H9 (cell line): ENCODE data around the gene FAM53B. TPM values are rescaled to one million over a fixed set of nuclear protein-coding genes. Genes with fewer than 3 reads are reported as not detected.

Experiments used
- DNase-seq: peaks from one replicate; pipeline ENCODE4 v3.0.0-alpha.2; 2017
- H2AFZ ChIP-seq: one replicate; pipeline ENCODE4 v1.6.1; 2013; ENCODE audit warnings: mild to moderate bottlenecking, low read length, control low read depth, moderate library complexity
- H2AK5ac ChIP-seq: 2 replicates; pipeline ENCODE4 v1.6.1; 2013; ENCODE audit warnings: low read length, control low read depth, mixed read lengths; ENCODE audit not compliant: insufficient read length
- H2BK120ac ChIP-seq: one replicate; pipeline ENCODE4 v1.6.1; 2013; ENCODE audit warnings: low read depth, mild to moderate bottlenecking, low read length, control low read depth, inconsistent platforms; ENCODE audit not compliant: poor library complexity, severe bottlenecking
- H2BK12ac ChIP-seq: 2 replicates; pipeline ENCODE4 v1.6.1; 2013; ENCODE audit warnings: low read length, control low read depth, mixed read lengths, low read depth; ENCODE audit not compliant: insufficient read length
- H2BK15ac ChIP-seq: 2 replicates; pipeline ENCODE4 v1.6.1; 2013; ENCODE audit warnings: low read depth, low read length, control low read depth
- H2BK20ac ChIP-seq: one replicate; pipeline ENCODE4 v1.6.1; 2013; ENCODE audit warnings: low read depth, mild to moderate bottlenecking, low read length, control low read depth, inconsistent platforms; ENCODE audit not compliant: poor library complexity, severe bottlenecking
- H2BK5ac ChIP-seq: 2 replicates; pipeline ENCODE4 v1.6.1; 2013; ENCODE audit warnings: low read length, control low read depth, mixed read lengths; ENCODE audit not compliant: insufficient read length
- H3K14ac ChIP-seq: 2 replicates; pipeline ENCODE4 v1.6.1; 2013; ENCODE audit warnings: low read length, control low read depth; ENCODE audit not compliant: insufficient read depth
- H3K18ac ChIP-seq: 2 replicates; pipeline ENCODE4 v1.6.1; 2013; ENCODE audit warnings: low read depth, mild to moderate bottlenecking, mixed read lengths, low read length, control low read depth; ENCODE audit not compliant: insufficient read length
- H3K23ac ChIP-seq: 2 replicates; pipeline ENCODE4 v1.6.1; 2013; ENCODE audit warnings: low read length, control low read depth, mixed read lengths, low read depth; ENCODE audit not compliant: insufficient read length
- H3K23me2 ChIP-seq: 2 replicates; pipeline ENCODE4 v1.6.1; 2013; ENCODE audit warnings: low read depth, mild to moderate bottlenecking, mixed read lengths, low read length, control low read depth; ENCODE audit not compliant: insufficient read length, poor library complexity, severe bottlenecking
- H3K27ac ChIP-seq: 2 replicates; pipeline ENCODE4 v1.5.1; 2013; ENCODE audit warnings: low read length, control low read depth, mixed read lengths, low read depth; ENCODE audit not compliant: insufficient read length
- H3K27me3 ChIP-seq: 2 replicates; pipeline ENCODE4 v1.6.1; 2013; ENCODE audit warnings: low read length, control low read depth, inconsistent platforms; ENCODE audit not compliant: insufficient read depth
- H3K4ac ChIP-seq: 2 replicates; pipeline ENCODE4 v1.6.1; 2013; ENCODE audit warnings: low read depth, mild to moderate bottlenecking, control low read depth, inconsistent platforms, low read length, moderate library complexity
- H3K4me1 ChIP-seq: 2 replicates; pipeline ENCODE4 v1.6.1; 2013; ENCODE audit warnings: low read length, control low read depth, inconsistent platforms; ENCODE audit not compliant: insufficient read depth
- H3K4me2 ChIP-seq: 2 replicates; pipeline ENCODE4 v1.6.1; 2013; ENCODE audit warnings: low read length, control low read depth, mixed read lengths; ENCODE audit not compliant: insufficient read length, insufficient read depth
- H3K56ac ChIP-seq: 2 replicates; pipeline ENCODE4 v1.6.1; 2013; ENCODE audit warnings: low read depth, mild to moderate bottlenecking, mixed read lengths, low read length, control low read depth; ENCODE audit not compliant: insufficient read length
- H3K79me1 ChIP-seq: 2 replicates; pipeline ENCODE4 v1.6.1; 2013; ENCODE audit warnings: low read depth, mild to moderate bottlenecking, moderate library complexity, low read length, control low read depth, inconsistent platforms; ENCODE audit not compliant: insufficient read depth, poor library complexity, severe bottlenecking
- H3K79me2 ChIP-seq: 2 replicates; pipeline ENCODE4 v1.6.1; 2013; ENCODE audit warnings: low read length, control low read depth, inconsistent platforms; ENCODE audit not compliant: insufficient read depth
- H3K9ac ChIP-seq: 2 replicates; pipeline ENCODE4 v1.6.1; 2013; ENCODE audit warnings: low read length, control low read depth, mixed read lengths; ENCODE audit not compliant: insufficient read length; ENCODE audit errors: extremely low read depth
- H3K9me3 ChIP-seq: one replicate; pipeline ENCODE4 v1.6.1; 2013; ENCODE audit warnings: low read depth, low read length, inconsistent platforms; ENCODE audit not compliant: control insufficient read depth
- H3T11ph ChIP-seq: one replicate; pipeline ENCODE4 v1.6.1; 2013; ENCODE audit warnings: mild to moderate bottlenecking, low read length, control low read depth, inconsistent platforms
- H4K20me1 ChIP-seq: one replicate; pipeline ENCODE4 v1.6.1; 2013; ENCODE audit not compliant: control insufficient read depth, insufficient read length, insufficient read depth
- H4K5ac ChIP-seq: 2 replicates; pipeline ENCODE4 v1.6.1; 2013; ENCODE audit warnings: low read depth, mild to moderate bottlenecking, mixed read lengths, low read length, control low read depth; ENCODE audit not compliant: insufficient read length
- H4K8ac ChIP-seq: replicated peaks from 2 replicates; pipeline ENCODE4 v1.6.1; 2013; ENCODE audit warnings: low read length, control low read depth, mixed read lengths, low read depth; ENCODE audit not compliant: insufficient read length
- H4K91ac ChIP-seq: 2 replicates; pipeline ENCODE4 v1.6.1; 2013; ENCODE audit warnings: low read depth, mild to moderate bottlenecking, moderate library complexity, mixed read lengths, low read length, control low read depth; ENCODE audit not compliant: insufficient read length
- H3K27ac Mint-ChIP-seq, 3 experiments: 2 replicates in 2 of 3; 3 replicates in 1 of 3; pipeline ENCODE4 v1.8.0; 2020 to 2021; ENCODE audit warnings: mixed read lengths in 3 of 3, mild to moderate bottlenecking in 1 of 3, moderate library complexity in 1 of 3
- H3K27me3 Mint-ChIP-seq: 2 replicates; pipeline ENCODE4 v1.8.0; 2021; ENCODE audit warnings: low read depth, mild to moderate bottlenecking, moderate library complexity, mixed read lengths
- H3K36me3 Mint-ChIP-seq, 3 experiments: 2 replicates in 2 of 3; 3 replicates in 1 of 3; pipeline ENCODE4 v1.8.0; 2020 to 2021; ENCODE audit warnings: low read depth in 3 of 3, mixed read lengths in 3 of 3; ENCODE audit not compliant: insufficient read depth in 1 of 3
- H3K4me1 Mint-ChIP-seq, 2 experiments: 2 replicates each; pipeline ENCODE4 v1.8.0; 2020; ENCODE audit warnings: mixed read lengths in 2 of 2
- H3K4me3 Mint-ChIP-seq, 2 experiments: 2 replicates in 1 of 2; 3 replicates in 1 of 2; pipeline ENCODE4 v1.8.0; 2020 to 2021; ENCODE audit warnings: mild to moderate bottlenecking in 2 of 2, mixed read lengths in 2 of 2, moderate library complexity in 1 of 2
- H3K9me3 Mint-ChIP-seq, 2 experiments: 2 replicates in 1 of 2; 3 replicates in 1 of 2; pipeline ENCODE4 v1.8.0; 2020; ENCODE audit warnings: mild to moderate bottlenecking in 2 of 2, mixed read lengths in 2 of 2, moderate library complexity in 1 of 2
- CTCF ChIP-seq: fragments of 200-600 bp; sonication (generic); conservative IDR thresholded peaks from 3 replicates; pipeline ENCODE4 v1.8.0; 2021; ENCODE audit warnings: antibody characterized with exemption, mild to moderate bottlenecking
- WGBS: extraction: QIAGEN DNeasy Blood & Tissue Kit; methylation state at CpG from one replicate; pipeline ENCODE4 v1.1.7; 2013; ENCODE audit warnings: missing lambda C conversion rate, low lambda C conversion rate, mixed read lengths; ENCODE audit not compliant: insufficient read length; ENCODE audit errors: extremely low coverage; 5-methylcytosine and 5-hydroxymethylcytosine counted together
- total RNA-seq: library from RNA; stranded (reverse); gene quantifications from 2 replicates; pipeline ENCODE4 v1.2.1, GENCODE V29; 2021

Gene FAM53B
- total RNA-seq, 1 experiment from 2014 or later = 11.5 TPM

DNA sequence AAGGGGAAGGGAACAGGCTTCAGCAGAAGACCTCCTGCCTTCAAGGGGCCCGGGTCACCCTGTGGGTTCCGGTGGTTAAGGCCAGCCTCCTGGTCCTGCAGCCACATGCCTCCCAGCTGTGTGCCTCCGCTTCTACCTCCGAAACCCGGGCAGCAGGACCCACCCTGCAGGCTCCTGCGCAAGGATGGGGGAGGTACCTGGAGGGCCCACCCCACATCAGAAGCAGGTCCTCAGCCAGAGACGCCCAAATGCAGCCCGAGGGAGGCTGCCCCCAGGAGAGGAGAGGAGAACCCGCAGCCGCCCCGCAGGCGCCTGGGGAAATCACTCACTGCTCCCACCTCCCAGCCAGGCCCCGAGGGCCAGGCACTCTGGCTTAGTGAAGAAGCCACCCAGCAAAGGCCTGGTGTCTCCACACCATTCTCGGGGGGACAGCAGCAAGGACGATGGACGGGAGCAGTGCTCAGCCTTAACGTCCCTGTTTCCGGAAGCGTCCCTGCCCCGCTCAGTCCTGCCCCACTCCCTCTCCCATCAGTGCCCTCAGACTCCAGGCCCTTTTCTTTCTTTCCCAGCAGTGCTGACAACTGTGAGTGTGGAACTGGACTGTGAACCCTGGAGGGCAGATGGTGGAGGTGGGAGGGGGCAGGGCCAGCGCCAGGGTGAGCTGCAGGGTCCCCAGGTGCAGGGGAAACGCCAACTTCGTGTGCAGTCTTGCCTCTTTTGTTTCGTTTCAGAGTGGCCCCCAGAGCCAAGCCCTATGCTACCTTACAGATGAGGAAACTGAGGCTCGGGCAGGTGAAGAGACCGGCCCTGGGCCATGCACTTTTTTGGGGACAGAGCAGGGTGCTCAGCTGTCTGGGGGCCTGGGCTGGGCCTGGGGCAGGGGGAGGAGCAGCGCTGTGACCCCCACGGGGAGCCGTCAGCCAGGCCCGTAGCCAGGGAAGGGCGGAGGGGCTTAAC, 138.0 kb downstream of the FAM53B start:
- H3K4me1 Mint-ChIP-seq = peaks cover 4 to 9% of the 10 kb centered on the region in 2 experiments; a peak in 3 of 4 replicates
- Histone ChIP-seq H3K23ac (no peak overlapping the region), H3K27ac (no peak overlapping the region), H3K4me1 (no peaks in the 10 kb centered on the region), H4K8ac (no peak overlapping the region), H3K27me3 (no peaks in the 10 kb centered on the region), H3K9me3 (no peaks in the 10 kb centered on the region), H3K79me2 (no peaks in the 10 kb centered on the region), H2BK20ac (no peak overlapping the region), H3K56ac (no peak overlapping the region), H3K14ac (no peak overlapping the region), H3K23me2 (no peaks in the 10 kb centered on the region), H3K4ac (no peak overlapping the region), H4K5ac (no peak overlapping the region), H3T11ph (no peak overlapping the region), H2BK5ac (no peak overlapping the region), H2BK120ac (no peak overlapping the region), H3K9ac (no peak overlapping the region), H2AFZ (no peak overlapping the region), H2BK15ac (no peak overlapping the region), H3K79me1 (no peaks in the 10 kb centered on the region), H3K18ac (no peak overlapping the region), H2BK12ac (no peak overlapping the region), H3K4me2 (no peak overlapping the region), H4K20me1 (peaks cover 3% of the 10 kb centered on the region), H2AK5ac (no peak overlapping the region), H4K91ac (no peak overlapping the region)
- TF ChIP-seq CTCF = no peak
- no peak for DNase-seq
- no peak overlapping the region for H3K27ac Mint-ChIP-seq
- peaks cover 2% of the 10 kb centered on the region; the same call in 1 of the 2 replicates for H3K27me3 Mint-ChIP-seq
- no CpG with 5 or more reads among the region's 31 CpGs for WGBS
- no peak overlapping the region for H3K4me3 Mint-ChIP-seq
- no peaks in the 10 kb centered on the region; a peak in 1 of 7 replicates for H3K36me3 Mint-ChIP-seq
- no peaks in the 10 kb centered on the region for H3K9me3 Mint-ChIP-seq
